Activated naive CD4-positive, alpha-beta T cell treated with anti-CD3 and anti-CD28 coated beads, Interleukin-2, amount 10 ng/mL, durations not matched to agents 7 days and 5 days (primary cell): Measurements from ENCODE around the gene SRP14.

Source experiments
- CTCF ChIA-PET: fragments of 350-600 bp; sonication (Branson Sonifier 250); formaldehyde crosslinking; loops from one replicate; lab custom pipeline; 2021; ENCODE audit warnings: antibody characterized with exemption; lab: Charles Lee
- DNase-seq: peaks from one replicate; pipeline ENCODE4 v3.0.0-alpha.2; 2020
- H3K27ac Mint-ChIP-seq: one replicate; pipeline ENCODE4 v1.8.0; 2021; ENCODE audit warnings: mild to moderate bottlenecking, moderate library complexity, mixed read lengths
- H3K27me3 Mint-ChIP-seq: one replicate; pipeline ENCODE4 v1.8.0; 2021; ENCODE audit warnings: mild to moderate bottlenecking, mixed read lengths
- H3K36me3 Mint-ChIP-seq: one replicate; pipeline ENCODE4 v1.8.0; 2021; ENCODE audit warnings: mixed read lengths
- H3K4me1 Mint-ChIP-seq: one replicate; pipeline ENCODE4 v1.8.0; 2021; ENCODE audit warnings: mixed read lengths
- H3K4me3 Mint-ChIP-seq: one replicate; pipeline ENCODE4 v1.8.0; 2021; ENCODE audit warnings: mild to moderate bottlenecking, moderate library complexity, mixed read lengths
- H3K9me3 Mint-ChIP-seq: one replicate; pipeline ENCODE4 v1.8.0; 2021; ENCODE audit warnings: mixed read lengths

SRP14 gene

GRCh38 chr15:40061212-40061901 lies 22.4 kb upstream of the SRP14 start:
- Mint-ChIP-seq H3K27ac (no peak overlapping the region), H3K36me3 (peaks cover 16% of the 10 kb centered on the region), H3K4me3 (no peak overlapping the region), H3K27me3 (no peaks in the 10 kb centered on the region), H3K9me3 (no peaks in the 10 kb centered on the region), H3K4me1 (peaks cover 52% of the 10 kb centered on the region)
- CTCF ChIA-PET = interaction anchor here (0.7 to 1.2 kb wide), 2 partner anchors 43 to 47 kb away, joined by 3 read pairs; partner anchors contain the start of gene BMF
- DNase-seq = no peak

- Mint-ChIP-seq H3K27me3 (no peaks in the 10 kb centered on the region), H3K4me1 (peaks cover 57% of the 10 kb centered on the region), H3K9me3 (no peaks in the 10 kb centered on the region), H3K27ac (peak overlapping the region; percentile 16), H3K36me3 (peaks cover 14% of the 10 kb centered on the region), H3K4me3 (no peak overlapping the region)
- CTCF ChIA-PET = interaction anchor here (1.0 to 3.1 kb wide), 4 partner anchors 13 to 45 kb away, joined by 3 to 20 read pairs (median 8); no protein-coding TSS in a partner anchor
- DNase-seq = no peak
Measured at GRCh38 chr15:40060236-40060961, 21.4 kb upstream of the SRP14 start.

- Mint-ChIP-seq H3K9me3 (no peaks in the 10 kb centered on the region), H3K4me3 (no peak overlapping the region), H3K4me1 (peaks cover 58% of the 10 kb centered on the region), H3K27me3 (peaks cover 2% of the 10 kb centered on the region), H3K36me3 (peaks cover 13% of the 10 kb centered on the region), H3K27ac (no peak overlapping the region)
- CTCF ChIA-PET = interaction anchor here (1.0 to 3.1 kb wide), 4 partner anchors 12 to 46 kb away, joined by 3 to 20 read pairs (median 8); no protein-coding TSS in a partner anchor
- no peak for DNase-seq
Measured at GRCh38 chr15:40059821-40060220, 20.8 kb upstream of the SRP14 start.

- no peak overlapping the region for H3K4me3 Mint-ChIP-seq
- peaks cover 12% of the 10 kb centered on the region for H3K36me3 Mint-ChIP-seq
- H3K27ac Mint-ChIP-seq = peak overlapping the region; percentile 19
Measured at GRCh38 chr15:40058476-40059140, 19.6 kb upstream of the SRP14 start.

GRCh38 chr15:40055576-40056293 lies 16.8 kb upstream of the SRP14 start:
- H3K27ac Mint-ChIP-seq = peak overlapping the region; percentile 93
- H3K36me3 Mint-ChIP-seq = peaks cover 21% of the 10 kb centered on the region
- H3K4me1 Mint-ChIP-seq = peaks cover 79% of the 10 kb centered on the region
- no peak for DNase-seq
- no peak overlapping the region for H3K4me3 Mint-ChIP-seq
- peaks cover 8% of the 10 kb centered on the region for H3K27me3 Mint-ChIP-seq
- CTCF ChIA-PET = interaction anchor here (3.2 to 5.6 kb wide), 2 partner anchors 44 to 51 kb away, joined by 15 to 68 read pairs; partner anchors contain the start of gene BMF
- no peaks in the 10 kb centered on the region for H3K9me3 Mint-ChIP-seq

More at GRCh38 chr15:40058476-40059140, 19.6 kb upstream of the SRP14 start:
- CTCF ChIA-PET = interaction anchor here (2.2 to 3.1 kb wide), 2 partner anchors 13 to 47 kb away, joined by 13 to 20 read pairs; no protein-coding TSS in a partner anchor
- H3K27me3 Mint-ChIP-seq = peaks cover 6% of the 10 kb centered on the region
- peaks cover 58% of the 10 kb centered on the region for H3K4me1 Mint-ChIP-seq
- DNase-seq = no peak
- no peaks in the 10 kb centered on the region for H3K9me3 Mint-ChIP-seq

GRCh38 chr15:40054855-40055575 lies 16.0 kb upstream of the SRP14 start:
- Mint-ChIP-seq H3K27ac (peak overlapping the region; percentile 93), H3K4me1 (peaks cover 80% of the 10 kb centered on the region), H3K4me3 (peak overlapping the region; percentile 57), H3K9me3 (no peaks in the 10 kb centered on the region), H3K27me3 (peaks cover 8% of the 10 kb centered on the region), H3K36me3 (peaks cover 23% of the 10 kb centered on the region)
- CTCF ChIA-PET = interaction anchor here (1.8 to 5.6 kb wide), 3 partner anchors 9 to 52 kb away, joined by 7 to 68 read pairs (median 15); partner anchors contain the start of gene BMF
- DNase-seq = peak; percentile 75

GRCh38 chr15:40054605-40054854 lies 15.5 kb upstream of the SRP14 start:
- DNase-seq = no peak
- H3K4me3 Mint-ChIP-seq = no peak overlapping the region
- CTCF ChIA-PET = interaction anchor here (0.8 to 5.6 kb wide), 4 partner anchors 9 to 220 kb away, joined by 3 to 68 read pairs (median 11); partner anchors contain the start of gene BMF
- peaks cover 23% of the 10 kb centered on the region for H3K36me3 Mint-ChIP-seq
- H3K4me1 Mint-ChIP-seq = peaks cover 83% of the 10 kb centered on the region
- peaks cover 8% of the 10 kb centered on the region for H3K27me3 Mint-ChIP-seq
- peak overlapping the region; percentile 93 for H3K27ac Mint-ChIP-seq
- H3K9me3 Mint-ChIP-seq = no peaks in the 10 kb centered on the region

GRCh38 chr15:40053831-40054604 lies 15.0 kb upstream of the SRP14 start:
- Mint-ChIP-seq H3K27ac (peak overlapping the region; percentile 93), H3K36me3 (peaks cover 27% of the 10 kb centered on the region), H3K9me3 (no peaks in the 10 kb centered on the region), H3K4me3 (no peak overlapping the region), H3K4me1 (peaks cover 87% of the 10 kb centered on the region), H3K27me3 (peaks cover 8% of the 10 kb centered on the region)
- CTCF ChIA-PET = interaction anchor here (0.8 to 5.6 kb wide), 4 partner anchors 8 to 221 kb away, joined by 3 to 68 read pairs (median 11); partner anchors contain the start of gene BMF
- no peak for DNase-seq

- Mint-ChIP-seq H3K4me1 (peaks cover 89% of the 10 kb centered on the region), H3K9me3 (no peaks in the 10 kb centered on the region), H3K27ac (no peak overlapping the region), H3K27me3 (peaks cover 8% of the 10 kb centered on the region), H3K4me3 (no peak overlapping the region), H3K36me3 (peaks cover 23% of the 10 kb centered on the region)
- CTCF ChIA-PET = interaction anchor here (0.8 to 5.6 kb wide), 5 partner anchors 8 to 221 kb away, joined by 3 to 68 read pairs (median 7); partner anchors contain the start of gene BMF
- no peak for DNase-seq
Measured at GRCh38 chr15:40053079-40053830, 14.3 kb upstream of the SRP14 start.

- no peak for DNase-seq
- CTCF ChIA-PET = interaction anchor here (0.8 to 5.6 kb wide), 4 partner anchors 8 to 54 kb away, joined by 3 to 68 read pairs (median 9); partner anchors contain the start of gene BMF
- Mint-ChIP-seq H3K27ac (no peak overlapping the region), H3K9me3 (no peaks in the 10 kb centered on the region), H3K4me3 (no peak overlapping the region), H3K27me3 (peaks cover 8% of the 10 kb centered on the region), H3K4me1 (peaks cover 89% of the 10 kb centered on the region), H3K36me3 (peaks cover 25% of the 10 kb centered on the region)
Measured at GRCh38 chr15:40052604-40053003, 13.6 kb upstream of the SRP14 start.

GRCh38 chr15:40051616-40052415 lies 12.8 kb upstream of the SRP14 start:
- Mint-ChIP-seq H3K27ac (peak overlapping the region; percentile 46), H3K4me1 (peaks cover 91% of the 10 kb centered on the region), H3K9me3 (no peaks in the 10 kb centered on the region), H3K36me3 (peaks cover 25% of the 10 kb centered on the region), H3K27me3 (peaks cover 8% of the 10 kb centered on the region), H3K4me3 (no peak overlapping the region)
- DNase-seq = no peak
- CTCF ChIA-PET = interaction anchor here (0.8 to 5.6 kb wide), 3 partner anchors 8 to 55 kb away, joined by 3 to 68 read pairs (median 3); partner anchors contain the start of gene BMF
